ENCODE results near the gene ERICH2.

The ERICH2 gene

DNA sequence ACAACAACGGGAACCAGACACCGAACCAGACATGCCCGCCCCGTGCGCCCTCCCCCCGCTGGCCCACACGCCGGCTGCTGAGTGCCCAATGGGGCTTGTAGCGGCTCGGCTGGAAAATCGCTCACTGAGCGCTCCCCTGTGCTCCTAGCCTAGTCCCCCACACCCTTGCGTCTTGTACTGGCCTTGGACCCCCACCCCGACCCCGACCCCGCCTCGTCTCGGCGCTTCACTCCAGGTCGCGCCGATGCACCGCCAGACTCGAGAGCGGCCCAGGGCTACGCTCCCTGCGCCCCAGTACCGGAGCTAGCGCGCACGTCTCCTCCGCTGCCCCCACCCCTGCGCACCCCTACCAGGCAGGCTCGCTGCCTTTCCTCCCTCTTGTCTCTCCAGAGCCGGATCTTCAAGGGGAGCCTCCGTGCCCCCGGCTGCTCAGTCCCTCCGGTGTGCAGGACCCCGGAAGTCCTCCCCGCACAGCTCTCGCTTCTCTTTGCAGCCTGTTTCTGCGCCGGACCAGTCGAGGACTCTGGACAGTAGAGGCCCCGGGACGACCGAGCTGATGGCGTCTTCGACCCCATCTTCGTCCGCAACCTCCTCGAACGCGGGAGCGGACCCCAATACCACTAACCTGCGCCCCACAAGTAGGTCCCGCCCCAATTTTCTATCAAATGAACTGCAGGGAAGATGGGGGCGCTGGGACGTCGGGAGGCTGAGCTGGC is 48.0 kb downstream of the ERICH2 start:
- DNase-seq = no peak

DNA sequence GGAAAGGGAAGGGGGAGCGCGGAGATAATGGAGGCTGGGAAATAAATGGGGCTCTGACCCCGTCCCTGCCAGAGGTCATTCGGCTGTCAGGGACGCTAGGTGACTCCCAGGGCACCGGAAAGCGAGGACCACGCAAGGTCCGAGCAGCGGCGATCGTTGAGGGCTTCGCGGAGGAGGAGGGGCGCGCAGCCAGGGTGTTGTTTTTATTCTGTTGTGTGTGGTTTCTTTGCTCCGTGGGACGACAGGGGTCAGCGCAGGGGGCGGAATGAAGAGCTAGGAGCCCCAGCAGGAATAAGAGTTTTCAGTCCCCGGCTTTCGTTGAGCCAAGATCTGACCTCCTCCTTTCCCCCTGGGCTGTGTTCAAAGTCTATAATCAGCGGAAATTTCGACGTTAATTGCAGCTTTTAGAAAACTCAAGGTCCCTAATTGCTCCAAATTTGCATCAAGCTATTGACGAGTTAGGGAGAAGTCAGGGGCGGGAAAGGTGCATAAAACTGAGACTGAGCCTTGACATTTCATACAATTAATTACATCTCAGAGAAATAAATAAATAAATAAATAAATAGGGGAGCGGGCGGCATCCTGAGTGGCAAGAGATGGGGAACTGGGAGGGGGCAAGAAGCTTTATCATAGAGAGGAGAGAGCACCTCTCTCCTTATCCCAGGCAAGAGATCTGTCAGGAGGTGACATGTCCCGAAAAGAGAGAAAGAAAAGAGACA is 48.7 kb downstream of the ERICH2 start:
- DNase-seq = no peak

DNA sequence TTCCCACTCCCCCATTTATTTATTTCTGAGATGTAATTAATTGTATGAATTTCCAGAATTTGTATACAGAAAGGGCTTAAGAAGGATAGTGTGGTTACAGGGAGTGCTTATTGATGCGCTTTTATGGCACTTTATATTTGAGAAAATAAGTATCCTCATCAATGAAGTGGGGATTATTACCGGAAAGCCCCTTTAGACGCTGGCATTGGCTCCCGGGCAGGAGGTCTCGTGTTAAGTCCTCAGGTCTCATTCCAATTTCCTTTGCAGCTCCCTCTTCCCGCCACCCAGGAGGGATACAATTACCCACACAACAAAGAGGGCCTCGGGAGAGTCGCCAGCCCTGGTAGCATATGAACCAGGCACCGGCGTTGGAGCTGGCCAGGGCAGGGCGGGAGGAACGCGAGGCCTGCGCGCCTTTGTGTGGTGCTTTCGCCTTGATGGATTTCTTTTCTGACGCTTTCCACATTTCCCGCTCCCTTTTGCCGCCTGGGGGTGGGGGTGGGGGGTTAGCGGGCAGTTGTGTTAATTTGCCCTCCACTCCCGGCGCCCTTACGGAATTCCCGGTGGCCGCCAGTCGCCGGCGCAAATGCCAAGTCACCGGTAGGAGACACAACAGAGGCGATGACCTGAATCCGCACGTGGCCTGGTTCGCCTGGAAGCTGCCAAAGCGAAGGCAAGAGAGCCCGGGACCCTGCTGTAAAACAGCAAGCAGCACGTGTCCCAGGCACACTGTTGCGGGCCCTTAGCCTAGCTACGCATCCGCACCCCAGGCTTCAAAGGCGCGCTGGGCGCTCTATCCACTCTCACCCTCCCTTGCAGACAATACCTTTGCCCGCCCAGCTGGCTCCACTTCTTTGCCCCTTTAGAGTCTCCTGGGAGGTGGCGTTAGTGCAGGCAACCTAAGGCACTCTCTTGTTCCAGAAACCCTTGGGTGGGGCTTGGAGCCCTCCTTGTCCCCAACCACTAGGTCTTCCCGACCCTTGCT is 49.8 kb downstream of the ERICH2 start:
- no peak for DNase-seq

DNA sequence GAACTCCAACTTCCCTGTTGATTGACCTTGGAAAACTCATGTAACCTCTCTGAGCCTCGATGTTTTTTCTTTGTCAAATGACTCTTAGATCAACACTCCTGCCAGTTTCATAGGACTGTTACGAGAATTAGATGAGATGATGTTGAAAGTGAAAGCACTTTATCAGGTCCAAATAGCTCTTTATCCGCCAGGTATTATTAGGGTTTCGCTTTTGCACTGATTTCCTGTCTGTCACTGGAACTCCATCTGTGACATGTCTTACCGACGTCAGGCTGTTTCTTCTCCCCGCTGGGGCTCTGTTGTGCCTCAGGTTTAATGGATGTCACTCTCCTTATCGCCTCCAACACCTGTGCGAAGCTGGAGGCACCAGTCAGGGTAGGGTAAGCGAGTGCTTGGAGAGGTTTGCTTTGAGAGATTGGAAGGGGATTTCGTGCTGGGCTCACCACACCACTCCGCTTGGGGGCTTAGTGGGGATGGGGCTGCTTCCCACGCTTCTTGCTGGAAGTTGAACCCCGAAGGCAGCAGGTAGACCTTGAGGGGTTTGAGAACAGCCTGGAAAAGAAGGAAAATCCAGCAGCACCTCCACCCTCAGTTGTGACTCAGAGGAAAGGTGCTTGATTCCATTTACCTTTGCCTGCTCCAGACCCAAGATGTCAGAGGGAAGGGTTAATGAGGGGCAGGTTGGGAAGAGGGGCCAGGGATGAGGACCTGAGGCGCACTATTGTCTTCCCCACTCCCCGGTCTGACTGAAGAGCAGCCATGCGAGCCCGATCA is 50.8 kb downstream of the ERICH2 start:
- DNase-seq = no peak

DNA sequence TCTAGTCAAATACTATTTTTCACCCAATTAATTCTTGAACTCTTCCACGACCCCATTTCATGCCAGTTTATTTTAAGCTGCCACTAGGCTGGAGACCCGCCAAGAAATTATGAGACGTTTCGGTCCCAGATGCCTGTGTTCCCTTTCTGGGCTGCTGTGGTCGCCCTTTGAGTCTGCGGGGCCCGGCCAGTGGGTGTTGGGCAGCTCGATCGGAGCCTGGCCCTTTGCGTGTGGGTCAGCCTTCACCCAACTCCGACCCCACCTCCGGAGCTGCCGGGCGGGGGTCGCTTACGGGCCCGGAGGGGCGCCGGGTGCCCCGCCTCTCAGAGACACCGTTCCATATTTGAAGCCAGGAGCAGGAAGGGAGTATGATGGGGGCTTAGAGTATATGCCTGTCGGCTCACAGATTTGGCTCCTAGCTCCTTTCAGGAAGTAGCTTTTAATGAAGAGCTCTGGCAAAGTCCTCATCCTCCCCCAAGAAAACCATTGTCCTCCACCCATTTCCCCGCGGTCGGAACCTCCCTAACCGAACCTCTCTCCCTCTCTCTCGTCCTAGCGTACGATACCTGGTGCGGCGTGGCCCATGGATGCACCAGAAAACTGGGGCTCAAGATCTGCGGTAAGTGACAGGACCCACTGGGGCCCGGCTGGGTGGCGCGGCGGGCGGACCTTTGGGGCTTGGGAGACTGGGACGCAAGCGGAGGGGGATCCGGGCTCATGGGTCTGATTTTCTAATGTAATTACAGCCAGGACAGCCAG is 51.5 kb downstream of the ERICH2 start:
- no peak for DNase-seq

DNA sequence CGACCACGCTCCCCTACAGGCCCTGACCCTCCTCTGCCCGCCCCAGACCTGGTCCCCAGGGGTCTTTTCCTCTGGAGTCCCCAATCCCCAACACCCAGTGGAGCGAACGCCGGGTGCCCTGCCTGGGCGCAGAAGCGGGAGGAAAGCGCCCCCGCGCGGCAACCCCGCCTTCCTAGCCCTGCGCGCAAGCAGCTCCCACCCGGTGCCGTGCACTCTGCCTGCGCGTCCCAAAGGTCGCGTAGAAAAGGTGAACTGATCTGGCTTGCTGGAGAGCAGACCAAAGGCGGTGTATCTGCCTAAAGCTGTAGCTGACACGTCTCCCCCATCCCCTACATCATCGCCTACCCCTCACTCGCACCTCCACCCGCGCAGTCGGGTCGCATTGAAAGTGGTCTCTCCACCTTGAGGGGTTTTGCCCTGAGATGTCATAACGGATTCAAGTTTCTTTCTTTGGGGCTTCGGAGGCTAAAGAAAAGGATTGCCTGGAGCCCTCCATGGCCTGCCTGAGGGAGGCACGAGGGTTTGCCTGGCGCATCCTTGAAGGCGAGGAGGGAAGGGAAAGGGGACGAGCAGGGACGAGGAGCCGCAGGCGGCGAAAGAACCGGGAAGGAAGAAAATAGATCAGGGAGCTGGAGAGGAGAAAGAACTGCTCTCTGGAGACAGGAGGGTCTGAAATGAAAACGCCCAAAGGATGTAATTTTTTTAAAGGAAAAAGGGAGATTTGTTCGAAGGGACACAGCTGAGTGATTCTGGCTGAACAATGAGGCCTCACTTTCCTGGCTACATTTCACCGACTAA is 52.3 kb downstream of the ERICH2 start:
- no peak for DNase-seq

DNA sequence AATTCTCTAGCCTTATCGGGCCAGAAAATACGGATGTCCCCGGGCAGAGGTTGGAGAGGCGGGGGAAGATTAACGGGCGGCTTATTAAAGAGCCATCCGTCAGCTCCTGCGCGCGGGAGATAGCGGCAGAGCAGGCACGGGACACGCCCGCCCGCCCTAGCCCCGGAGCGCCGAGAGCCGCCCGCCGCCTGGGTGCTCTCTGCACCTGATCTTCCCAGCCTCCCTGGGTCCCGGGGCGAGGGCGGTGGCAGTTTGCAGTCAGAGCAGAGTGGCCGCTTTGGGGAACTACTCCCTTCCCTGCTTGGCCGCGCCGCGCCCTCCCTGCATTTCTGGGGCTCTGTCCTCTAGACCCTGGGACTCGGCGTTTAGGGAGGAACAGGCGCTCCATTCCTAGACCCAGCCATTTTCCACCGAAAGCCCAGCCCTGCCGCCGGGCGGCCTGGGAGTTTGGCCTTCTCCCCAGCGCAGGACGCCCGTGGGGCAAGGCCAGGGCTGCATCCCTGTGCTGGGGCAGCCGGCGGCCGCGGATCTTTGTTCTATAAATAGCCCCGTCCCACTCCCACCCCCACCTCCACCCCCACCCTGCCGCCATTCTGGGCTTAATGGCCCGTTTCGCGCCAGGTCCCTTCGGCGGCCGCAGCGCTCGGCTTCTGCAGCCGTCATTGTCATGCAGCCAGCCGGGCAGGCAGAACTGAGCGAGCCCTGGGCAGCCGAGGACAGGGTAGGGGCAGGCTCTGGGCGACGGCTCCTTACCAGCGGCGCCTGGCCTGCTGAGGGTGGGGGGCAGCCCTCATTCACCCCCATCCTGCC is 53.1 kb downstream of the ERICH2 start:
- no peak for DNase-seq

DNA sequence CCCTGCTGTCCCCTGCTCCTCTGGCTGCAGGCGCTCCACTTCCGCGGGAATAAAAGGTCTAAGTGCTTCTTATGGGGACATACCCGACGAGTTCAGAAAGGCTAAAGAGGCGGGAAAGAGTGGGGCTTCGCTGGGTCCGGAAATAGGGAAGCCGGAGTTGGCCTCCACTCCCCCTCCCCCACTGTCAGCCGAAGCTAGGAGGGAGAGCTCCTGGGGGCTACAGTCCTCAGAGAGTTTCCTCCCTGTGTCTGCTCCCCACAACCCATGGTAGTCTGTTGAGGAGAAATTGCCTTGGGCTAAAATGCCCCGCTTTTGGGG is 53.7 kb downstream of the ERICH2 start:
- DNase-seq = no peak

DNA sequence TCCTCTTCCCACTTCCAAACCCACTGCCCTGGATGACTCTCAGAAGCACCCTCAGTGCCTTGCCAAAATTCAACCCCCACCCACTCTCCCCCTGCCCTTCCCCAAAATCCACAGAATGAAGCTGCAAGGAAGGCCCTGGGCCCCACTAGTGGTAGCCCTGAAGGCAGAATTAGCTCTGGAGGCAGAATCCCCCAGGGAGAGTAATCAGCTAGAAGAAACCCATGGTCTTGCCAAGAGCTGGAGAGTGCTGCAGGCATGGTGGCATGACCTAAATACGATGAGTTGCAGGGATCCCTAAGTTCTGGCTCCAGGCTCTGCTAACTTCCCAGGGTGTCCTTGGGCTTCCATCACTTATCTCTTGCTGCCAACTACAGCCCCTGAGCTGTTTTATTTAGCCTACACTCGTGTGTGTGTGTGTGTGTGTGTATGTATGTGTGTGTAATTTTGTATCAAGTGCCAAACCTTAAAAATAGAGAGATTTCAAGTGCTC is 54.4 kb downstream of the ERICH2 start:
- no peak for DNase-seq

DNA sequence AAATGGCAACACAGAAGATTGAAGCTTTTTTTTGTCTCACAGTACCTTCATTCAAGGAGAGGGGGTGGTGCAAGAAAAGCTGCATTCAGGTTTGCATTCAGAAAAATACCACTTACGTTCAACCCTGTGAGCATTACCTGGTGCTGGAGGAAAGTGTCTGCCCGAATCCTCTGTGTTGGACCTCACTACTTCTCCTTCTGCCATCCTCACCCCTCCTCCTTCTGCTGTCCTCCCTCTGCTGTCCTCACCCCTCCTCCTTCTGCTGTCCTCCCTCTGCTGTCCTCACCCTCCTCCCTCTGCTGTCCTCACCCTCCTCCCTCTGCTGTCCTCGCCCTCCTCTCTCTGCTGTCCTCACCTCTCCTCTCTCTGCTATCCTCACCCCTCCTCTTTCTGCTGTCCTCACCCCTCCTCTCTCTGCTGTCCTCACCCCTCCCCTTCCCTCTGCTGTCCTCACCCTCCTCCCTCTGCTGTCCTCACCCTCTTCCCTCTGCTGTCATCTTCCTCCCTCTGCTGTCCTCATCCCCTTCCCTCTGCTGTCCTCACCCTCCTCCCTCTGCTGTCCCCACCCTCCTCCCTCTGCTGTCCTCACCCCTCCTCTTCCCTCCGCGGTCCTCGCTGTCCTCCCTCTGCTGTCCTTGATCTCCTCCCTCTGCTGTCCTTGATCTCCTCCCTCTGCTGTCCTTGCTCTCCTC is 57.8 kb downstream of the ERICH2 start:
- no peak for DNase-seq

DNA sequence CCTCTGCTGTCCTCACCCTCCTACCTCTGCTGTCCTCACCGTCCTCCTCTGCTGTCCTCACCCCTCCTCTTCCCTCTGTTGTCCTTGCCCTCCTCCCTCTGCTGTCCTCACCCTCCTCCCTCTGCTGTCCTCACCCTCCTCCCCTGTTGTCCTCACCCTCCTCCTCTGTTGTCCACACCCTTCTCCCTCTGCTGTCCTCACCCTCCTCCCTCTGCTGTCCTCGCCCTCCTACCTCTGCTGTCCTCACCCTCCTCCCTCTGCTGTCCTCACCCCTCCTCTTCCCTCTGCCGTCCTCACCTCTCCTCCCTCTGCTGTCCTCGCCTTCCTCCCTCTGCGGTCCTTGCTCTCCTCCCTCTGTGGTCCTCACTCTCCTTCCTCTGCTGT is 58.3 kb downstream of the ERICH2 start:
- no peak for DNase-seq

DNA sequence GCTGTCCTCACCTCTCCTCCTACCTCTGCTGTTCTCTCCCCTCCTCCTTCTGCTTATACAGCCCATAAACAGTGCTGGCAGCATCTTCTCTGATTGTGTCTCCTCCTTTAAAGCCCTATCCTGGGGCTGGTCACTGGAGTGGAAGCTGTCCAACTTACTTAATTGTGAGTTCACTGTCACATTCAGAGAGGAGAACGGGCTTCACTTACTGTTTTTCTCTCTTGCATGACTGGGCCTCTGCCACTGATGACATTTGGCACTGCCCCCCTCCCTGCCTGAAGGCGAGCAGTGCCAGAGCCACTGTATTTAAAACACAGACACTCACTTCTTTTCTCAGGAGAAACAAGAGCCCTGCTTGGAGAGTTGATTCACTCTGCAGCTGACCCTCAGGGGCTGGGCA is 58.9 kb downstream of the ERICH2 start:
- DNase-seq = no peak

DNA sequence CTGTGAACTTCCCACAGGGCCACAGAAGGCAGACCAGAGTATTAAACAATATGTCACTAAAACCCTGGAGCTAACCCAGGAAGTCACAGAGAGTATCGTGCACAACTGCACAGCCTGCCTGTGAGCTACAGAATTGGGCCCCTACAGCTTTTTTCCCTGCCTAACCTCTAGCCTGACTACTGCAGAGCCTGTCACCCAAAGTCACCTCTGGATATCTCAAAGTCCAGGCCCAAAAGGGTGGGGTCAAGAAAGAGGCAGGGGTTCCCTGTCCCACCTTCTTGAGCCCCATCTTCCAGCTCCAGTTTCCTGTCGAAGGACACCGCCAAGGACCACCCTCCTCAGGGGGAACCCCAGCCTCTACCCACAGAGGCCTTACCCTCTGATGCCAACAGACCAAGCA is 60.0 kb downstream of the ERICH2 start:
- no peak for DNase-seq

DNA sequence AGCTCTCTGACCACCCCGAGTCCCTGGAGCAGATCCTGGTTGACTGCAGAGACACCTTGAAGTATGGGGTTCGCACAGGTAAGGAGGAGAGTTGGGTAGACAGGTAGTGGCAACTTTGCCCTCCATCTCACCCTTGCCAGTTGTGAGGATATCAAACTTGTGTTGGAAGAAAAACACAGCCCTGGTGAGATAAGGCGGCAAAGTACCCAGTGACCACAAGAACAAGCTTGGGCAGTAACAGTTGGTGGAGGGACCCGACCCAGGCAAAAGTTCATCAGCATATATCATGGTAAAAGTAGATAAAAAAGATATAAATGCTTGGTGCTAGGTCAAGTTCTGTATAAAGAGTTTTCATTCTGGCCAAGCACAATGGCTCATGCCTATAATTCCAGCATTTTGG is 60.9 kb downstream of the ERICH2 start:
- no peak for DNase-seq

DNA sequence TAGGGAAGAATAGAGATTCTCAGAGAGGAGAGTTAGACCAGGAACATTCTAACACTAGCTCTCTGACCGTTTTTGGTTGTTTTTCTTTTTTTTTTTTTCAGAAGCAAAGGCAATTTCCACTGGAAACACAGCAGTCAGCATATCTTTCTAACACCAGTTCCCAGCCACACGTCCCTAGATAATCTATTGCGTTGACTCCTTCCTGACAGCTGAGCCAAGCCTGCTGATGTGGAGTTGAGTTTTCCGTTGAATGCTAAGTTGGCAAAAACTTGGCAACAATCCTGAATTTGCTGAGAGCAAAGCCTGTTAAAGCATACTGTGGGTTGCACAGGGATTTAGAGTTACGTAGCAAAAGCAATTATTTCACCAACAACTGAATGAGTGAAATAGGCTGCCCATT is 65.8 kb downstream of the ERICH2 start:
- no peak for DNase-seq

DNA sequence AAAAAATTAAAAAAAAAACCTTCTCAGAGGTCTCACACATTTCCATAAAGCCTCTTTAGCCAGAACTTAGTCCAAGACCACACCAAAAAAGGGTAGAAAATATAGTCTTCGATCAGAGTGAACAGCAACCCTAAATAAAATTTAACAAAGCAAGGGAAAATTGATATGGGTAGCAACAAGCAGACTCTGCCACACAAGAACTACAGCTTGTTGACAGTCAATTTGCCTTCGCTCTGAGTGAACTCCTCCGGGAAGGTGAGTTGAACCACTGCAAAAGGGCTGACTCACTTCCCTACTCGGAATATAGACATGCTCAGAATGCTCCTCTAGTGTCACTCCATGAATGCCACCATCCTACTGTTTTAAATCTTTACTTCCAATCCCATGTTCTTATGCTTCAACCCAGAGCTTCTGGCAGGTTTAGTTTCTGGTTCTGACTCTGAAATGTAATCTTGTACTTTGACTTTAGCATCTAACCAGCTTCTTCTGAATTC is 70.6 kb downstream of the ERICH2 start:
- no peak for DNase-seq

DNA sequence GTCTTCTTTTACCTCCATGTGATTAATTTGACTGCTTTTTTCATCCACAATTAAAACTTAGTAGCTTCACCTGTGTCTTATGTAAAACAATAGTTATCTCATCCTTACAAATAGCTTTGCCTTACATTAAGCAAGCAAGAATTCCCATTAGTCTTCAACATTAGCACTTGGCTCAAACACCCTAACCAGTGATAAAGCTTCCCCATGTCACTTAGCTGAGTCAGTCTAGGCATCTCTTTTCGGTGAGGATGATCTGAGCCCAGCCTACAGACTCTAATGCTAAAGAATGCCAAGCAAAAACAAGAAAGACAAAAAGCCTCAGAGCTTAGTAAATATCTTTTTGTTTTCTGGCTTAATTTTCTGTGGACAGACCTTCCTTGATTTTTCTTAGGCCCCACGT is 72.6 kb downstream of the ERICH2 start:
- DNase-seq = no peak

DNA sequence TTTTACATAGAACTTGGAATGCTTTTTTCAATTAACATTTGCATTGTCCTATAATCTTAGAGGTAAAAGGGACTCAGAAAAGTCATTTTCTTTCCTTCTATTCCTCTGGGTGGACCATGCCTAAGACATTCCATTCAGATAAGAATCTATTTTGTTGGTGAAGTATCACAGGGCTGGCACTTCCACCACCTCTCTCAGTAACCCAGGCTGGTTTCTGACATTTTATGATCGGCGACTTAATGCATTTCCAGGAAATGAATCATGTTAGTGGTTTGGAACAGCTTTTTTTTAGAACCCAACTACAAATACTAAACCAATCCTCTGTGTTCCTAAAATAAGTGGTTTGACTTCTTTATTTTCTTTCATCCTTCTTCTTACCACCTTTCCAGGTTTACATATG is 73.5 kb downstream of the ERICH2 start:
- DNase-seq = no peak

DNA sequence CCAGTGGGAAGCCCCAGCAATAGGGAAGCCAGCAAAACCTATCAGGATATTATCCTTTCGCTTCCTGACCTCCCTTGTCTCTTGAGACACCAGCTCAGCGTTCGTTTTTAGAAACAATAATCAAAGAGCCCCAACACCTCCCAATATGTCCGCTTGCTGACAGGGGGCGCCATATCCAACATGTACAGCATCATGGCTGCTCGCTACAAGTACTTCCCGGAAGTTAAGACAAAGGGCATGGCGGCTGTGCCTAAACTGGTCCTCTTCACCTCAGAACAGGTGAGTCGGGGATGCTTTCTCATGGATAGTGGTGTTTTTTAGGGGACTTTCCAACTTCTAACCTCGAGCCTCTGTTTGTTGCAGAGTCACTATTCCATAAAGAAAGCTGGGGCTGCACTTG is 75.2 kb downstream of the ERICH2 start:
- DNase-seq = no peak
